GM19043 (cell line): Measurements from ENCODE around the gene ETAA1.

Experiments used
- ATAC-seq: cut with Tn5 transposase; IDR thresholded peaks from one replicate; pipeline ENCODE4 v1.9.1; 2021; ENCODE audit warnings: low read depth; ENCODE audit not compliant: unreplicated experiment

Gene ETAA1

DNA sequence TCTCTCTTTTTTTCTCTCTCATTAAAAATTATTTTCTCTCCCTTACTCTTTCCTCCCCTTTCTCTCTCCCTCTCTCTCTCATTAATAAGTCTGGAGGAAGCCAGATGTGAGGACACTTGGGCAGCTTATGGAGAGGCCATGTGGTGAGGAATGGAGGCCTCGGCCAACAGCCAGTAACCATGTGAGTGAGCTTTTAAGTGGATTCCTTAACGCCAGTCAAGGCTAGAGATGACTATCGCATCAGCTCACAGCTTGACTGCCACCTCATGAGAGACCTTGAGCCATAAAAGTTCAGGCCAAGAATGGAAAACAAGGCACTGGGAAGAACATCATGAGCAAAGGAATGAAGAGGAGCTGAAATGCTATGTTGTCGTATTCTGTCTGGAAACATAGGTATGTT, 39.1 kb downstream of the ETAA1 start:
- no peak for ATAC-seq

DNA sequence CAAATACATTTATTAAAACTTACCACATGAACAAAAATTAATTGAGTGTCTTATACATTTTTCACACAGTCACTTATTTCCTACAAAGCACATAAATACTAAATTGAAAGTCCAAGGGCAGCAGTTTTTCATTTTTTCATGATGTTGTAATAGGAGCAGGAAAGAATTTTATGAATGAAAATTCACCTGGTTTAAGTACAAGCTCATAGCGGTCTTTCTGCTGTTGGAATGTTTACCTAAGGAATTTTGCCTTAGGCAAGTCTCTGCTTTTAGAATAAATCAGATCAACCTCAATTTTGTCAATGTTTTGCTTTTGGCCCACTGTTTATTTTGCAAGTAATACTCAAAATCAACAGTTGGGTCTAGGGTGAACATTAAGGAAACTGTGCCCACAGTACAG, 40.0 kb downstream of the ETAA1 start:
- no peak for ATAC-seq

DNA sequence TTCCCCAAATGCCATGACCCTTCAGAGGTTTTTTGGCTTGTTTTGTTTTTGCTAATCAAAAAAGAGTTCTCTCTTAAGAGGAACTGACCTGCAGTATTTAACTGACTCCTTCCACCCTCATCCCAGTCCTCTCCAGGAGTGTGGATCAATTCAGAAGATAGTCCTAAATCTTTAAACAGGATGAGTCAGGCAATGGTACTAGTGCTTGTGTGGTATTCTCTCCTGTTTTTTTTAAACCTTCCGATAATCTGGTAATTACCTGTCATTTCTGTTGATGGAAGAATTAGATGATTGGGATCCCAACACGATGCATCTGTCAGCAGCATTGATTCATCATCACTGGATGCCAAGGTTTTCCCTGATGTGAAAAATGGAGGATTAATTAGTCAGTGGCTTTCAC, 41.2 kb downstream of the ETAA1 start:
- no peak for ATAC-seq

- ATAC-seq = no peak
These were observed 48.6 kb downstream of the ETAA1 start for GRCh38 chr2:67445652-67446268.

DNA sequence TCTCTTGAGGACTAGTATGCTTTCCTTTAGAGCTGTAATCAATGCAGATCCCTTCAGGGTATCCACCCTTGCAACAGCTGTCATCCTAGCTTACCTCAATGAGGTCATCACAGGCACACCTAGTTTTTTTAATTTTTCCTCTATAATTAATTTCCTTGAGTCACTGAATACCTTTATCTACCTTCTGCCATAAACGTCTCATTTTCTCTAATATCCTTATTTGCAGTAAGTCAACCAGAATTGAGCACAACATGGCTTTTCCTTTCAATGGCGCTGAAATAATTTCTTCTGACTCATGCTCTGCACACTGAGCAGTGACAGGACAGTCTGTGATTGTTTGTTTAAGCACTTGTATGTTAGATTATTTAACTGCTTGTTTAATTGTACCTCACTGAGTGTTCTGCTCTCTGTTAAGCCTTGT, 49.4 kb downstream of the ETAA1 start:
- ATAC-seq = no peak

DNA sequence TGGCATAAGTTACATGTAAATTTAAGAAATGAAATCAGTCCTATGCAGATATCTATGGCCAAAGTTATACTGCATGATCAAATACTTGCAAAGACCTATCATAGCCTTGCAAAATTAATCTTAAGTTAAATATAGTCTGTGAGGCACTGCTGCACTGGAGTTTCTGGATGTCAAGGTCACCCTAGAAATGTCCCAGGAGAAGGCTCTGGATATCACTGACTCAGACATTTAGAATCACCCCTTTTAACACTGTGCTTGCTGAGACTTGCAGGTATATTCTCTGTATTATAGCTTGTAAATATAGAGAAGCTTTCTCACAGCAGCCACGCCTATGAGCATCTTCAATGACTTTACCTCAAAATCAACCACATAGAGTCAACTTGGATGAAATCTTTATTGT, 51.5 kb downstream of the ETAA1 start:
- no peak for ATAC-seq

GRCh38 chr2:67451086-67451832, 54.1 kb downstream of the ETAA1 start:
- ATAC-seq = no peak

DNA sequence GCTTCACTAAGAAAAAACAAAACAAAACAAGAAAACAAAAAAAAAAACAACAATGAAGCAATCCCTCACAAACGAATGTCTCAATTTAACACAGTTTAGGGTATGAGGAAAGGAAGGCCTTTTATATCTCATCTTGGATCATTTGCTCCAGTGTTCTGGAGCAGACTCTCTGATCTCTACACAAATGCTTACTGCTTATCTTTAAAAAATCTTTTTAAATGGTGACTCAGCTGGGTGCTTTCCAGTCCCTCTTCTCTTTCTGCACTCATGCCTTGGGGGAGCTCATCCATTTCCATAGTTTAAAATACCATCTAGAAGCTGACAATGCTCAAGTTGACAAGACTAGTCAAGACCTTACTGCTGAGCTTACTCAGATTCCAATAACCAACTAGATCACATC, 56.2 kb downstream of the ETAA1 start:
- ATAC-seq = no peak

GRCh38 chr2:67455219-67456142, 58.3 kb downstream of the ETAA1 start:
- no peak for ATAC-seq

- no peak for ATAC-seq
These were observed 59.3 kb downstream of the ETAA1 start for GRCh38 chr2:67456428-67456827.

- no peak for ATAC-seq
These were observed 60.6 kb downstream of the ETAA1 start for GRCh38 chr2:67457699-67458098.

- no peak for ATAC-seq
These were observed 62.6 kb downstream of the ETAA1 start for GRCh38 chr2:67459761-67460160.
